ENCODE data around the gene FHOD1. TPM values are rescaled to one million over a fixed set of nuclear protein-coding genes. Genes with fewer than 3 reads are reported as not detected.

The FHOD1 gene
- total and polyA plus RNA-seq, 9 of the 15 experiments (the other 6 are each of a cell fraction or from before 2014, with no cell fraction given), result 18.7 to 126 (median 32.3) TPM

DNA sequence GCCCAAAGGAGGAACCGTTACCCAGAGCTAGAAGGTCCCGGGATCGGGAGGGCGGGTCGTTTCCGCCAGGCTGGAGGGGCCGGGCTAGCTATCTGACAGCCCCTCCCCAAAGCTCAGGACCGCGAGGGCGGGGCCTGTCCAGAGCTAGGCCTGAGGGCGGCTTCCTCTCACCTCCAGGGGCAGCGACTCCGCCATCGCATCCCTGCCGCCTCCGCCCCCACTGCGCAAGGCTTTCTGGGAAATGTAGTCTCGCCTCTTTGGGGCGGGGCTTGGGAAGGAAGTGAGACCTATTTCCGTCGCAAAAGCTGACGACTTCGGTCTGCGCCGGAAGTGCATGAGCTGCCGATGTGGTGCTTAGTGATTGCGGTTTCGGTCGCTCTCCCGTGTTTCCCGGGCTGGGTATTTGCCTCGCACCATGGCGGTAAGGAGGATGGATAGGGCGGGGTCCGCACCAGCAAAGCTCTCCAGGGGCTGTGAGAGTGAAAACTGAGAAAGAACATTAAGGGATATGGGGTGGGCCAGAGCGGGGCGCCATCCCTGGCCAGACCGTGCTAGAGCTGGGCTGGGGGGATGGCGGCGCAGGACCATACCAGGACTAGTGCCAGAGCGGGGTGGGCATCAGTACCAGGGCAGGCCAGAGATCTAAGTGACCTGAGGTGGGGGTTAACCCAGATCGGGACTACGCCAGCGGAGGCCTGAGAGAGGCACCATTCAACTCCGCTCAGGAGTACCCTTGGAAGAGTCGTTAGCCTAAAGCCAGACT lies 20.3 kb downstream of the FHOD1 start, which contains the start of gene TMEM208 (continued):
- TF ChIP-seq, protein P1, sequence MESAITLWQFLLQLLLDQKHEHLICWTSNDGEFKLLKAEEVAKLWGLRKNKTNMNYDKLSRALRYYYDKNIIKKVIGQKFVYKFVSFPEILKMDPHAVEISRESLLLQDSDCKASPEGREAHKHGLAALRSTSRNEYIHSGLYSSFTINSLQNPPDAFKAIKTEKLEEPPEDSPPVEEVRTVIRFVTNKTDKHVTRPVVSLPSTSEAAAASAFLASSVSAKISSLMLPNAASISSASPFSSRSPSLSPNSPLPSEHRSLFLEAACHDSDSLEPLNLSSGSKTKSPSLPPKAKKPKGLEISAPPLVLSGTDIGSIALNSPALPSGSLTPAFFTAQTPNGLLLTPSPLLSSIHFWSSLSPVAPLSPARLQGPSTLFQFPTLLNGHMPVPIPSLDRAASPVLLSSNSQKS (CRISPR knock-in tag; IDR thresholded peaks at IDR 0.05), result no peak
- TF ChIP-seq CSDE1 (IDR thresholded peaks at IDR 0.05) (peak in 1 of 2 experiments; percentile 78; a peak in 2 of 4 replicates), MAFF (IDR thresholded peaks at IDR 0.05; ENCODE audit: low read length) (no peak)

DNA sequence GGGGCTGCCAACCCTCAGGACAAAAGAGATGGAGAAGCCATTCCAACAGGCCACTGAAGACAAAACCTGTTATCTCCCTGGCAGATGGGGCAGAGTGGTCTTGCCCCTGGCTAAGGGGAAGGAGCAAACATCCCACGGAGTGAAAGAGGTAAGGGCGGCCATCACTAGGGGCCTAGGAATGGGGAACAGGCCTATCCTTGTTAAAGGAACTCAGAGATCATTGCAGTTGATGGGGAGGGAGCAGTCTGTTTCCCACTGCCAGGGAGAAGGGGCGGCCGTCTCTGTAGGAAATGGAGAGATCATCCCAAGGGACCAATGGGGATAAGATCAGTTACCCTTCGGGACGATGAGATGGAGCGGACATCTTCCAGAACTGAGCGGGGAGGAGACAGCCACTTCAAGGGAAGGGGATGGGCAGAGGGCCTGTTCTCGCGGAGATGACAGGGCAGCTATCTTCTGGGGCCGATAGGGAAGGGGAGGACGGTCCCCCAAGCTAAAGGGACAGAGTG lies 20.9 kb downstream of the FHOD1 start:
- in situ Hi-C loops (cut with MboI) (no loop called here), intact Hi-C loops (cut with micrococcal nuclease) (loop anchor here (5.0 kb wide), 1 partner anchor 34 kb away; the partner anchor contains the start of genes E2F4 and EXOC3L1)
- FAIRE-seq, result no peak
- POLR2A ChIA-PET, result interaction anchor here (0.5 to 2.8 kb wide), 10 partner anchors 9 to 132 kb away, joined by 3 to 31 read pairs (median 3); no protein-coding TSS in a partner anchor
- Histone ChIP-seq H3K79me2 (ENCODE audit: control insufficient read depth, insufficient read depth, low read length) (peaks cover 21% of the 10 kb centered on the region), H3K4me1 (replicated peaks in 1 of 2; ENCODE audit: control insufficient read depth in 2 of 2, insufficient read depth in 2 of 2, low read length in 2 of 2) (peaks cover 18 to 20% of the 10 kb centered on the region in 2 experiments), H3K9me1 (ENCODE audit: control insufficient read depth, insufficient read depth, low read length) (no peaks in the 10 kb centered on the region), H3K4me3 (peak overlapping the region; percentile 98), H3K27me3 (ENCODE audit: control insufficient read depth in 2 of 2, insufficient read depth in 2 of 2, low read length in 2 of 2) (no peaks in the 10 kb centered on the region), H2AFZ (ENCODE audit: low read depth, low read length) (peak overlapping the region; percentile 97), H3K36me3 (ENCODE audit: control insufficient read depth, insufficient read depth, low read length) (peaks cover 43% of the 10 kb centered on the region; the same call in 2 of the 3 replicates), H3K9ac (ENCODE audit: insufficient read depth in 1 of 2, low read depth in 2 of 2, low read length in 2 of 2) (peak overlapping the region; percentile 60 to 89), H3K9me3 (replicated peaks; ENCODE audit: control insufficient read depth, insufficient read depth, low read depth, low read length) (no peaks in the 10 kb centered on the region), H3K27ac (ENCODE audit: extremely low read depth, low read depth, low read length) (peak overlapping the region; percentile 59; the same call in 2 of the 3 replicates), H4K20me1 (replicated peaks; ENCODE audit: control insufficient read depth, insufficient read depth, low read length) (no peaks in the 10 kb centered on the region), H3K4me2 (ENCODE audit: insufficient read depth, low read length) (peak overlapping the region; percentile 100)
- DNase-seq (ENCODE audit: extremely low read depth in 1 of 4, low spot score in 3 of 4), result no peak
- ATAC-seq, result no peak
- 2% methylated on average over 10 of the region's 12 CpGs for WGBS (ENCODE audit: insufficient coverage, low coverage, missing lambda C conversion rate)
- CTCF ChIA-PET (ENCODE audit: low intra/inter-chr PET ratio), result no interaction called here
- BruUV-seq (replicated peaks), result no TSS peak
- TF ChIP-seq SIRT6 (IDR thresholded peaks at IDR 0.05; ENCODE audit: low read depth, low read length) (no peak), SAFB2 (IDR thresholded peaks at IDR 0.05; ENCODE audit: borderline replicate concordance, low read depth, low read length, severe bottlenecking) (no peak), HIVEP1 (CRISPR knock-in tag; IDR thresholded peaks at IDR 0.05) (no peak), EP300 (IDR thresholded peaks at IDR 0.05; ENCODE audit: low read length) (no peak), NR3C1 (CRISPR knock-in tag; IDR thresholded peaks at IDR 0.05) (no peak), E2F3 (CRISPR knock-in tag; IDR thresholded peaks at IDR 0.05) (peak; percentile 37; the same call in 1 of the 2 replicates), ATF7 (IDR thresholded peaks at IDR 0.05) (no peak), CBX8 (IDR thresholded peaks at IDR 0.05; ENCODE audit: borderline replicate concordance, extremely low read depth, low read depth, low read length, poor library complexity, severe bottlenecking) (no peak), GATAD2B (IDR thresholded peaks at IDR 0.05; ENCODE audit: borderline replicate concordance) (no peak), C11orf30 (IDR thresholded peaks at IDR 0.05; ENCODE audit: low read depth) (no peak), RAD21 (CRISPR knock-in tag; conservative IDR thresholded peaks at IDR 0.05 in 1 of 2, IDR thresholded peaks at IDR 0.05 in 1 of 2) (no peak)
- TF ChIP-seq, protein P2, sequence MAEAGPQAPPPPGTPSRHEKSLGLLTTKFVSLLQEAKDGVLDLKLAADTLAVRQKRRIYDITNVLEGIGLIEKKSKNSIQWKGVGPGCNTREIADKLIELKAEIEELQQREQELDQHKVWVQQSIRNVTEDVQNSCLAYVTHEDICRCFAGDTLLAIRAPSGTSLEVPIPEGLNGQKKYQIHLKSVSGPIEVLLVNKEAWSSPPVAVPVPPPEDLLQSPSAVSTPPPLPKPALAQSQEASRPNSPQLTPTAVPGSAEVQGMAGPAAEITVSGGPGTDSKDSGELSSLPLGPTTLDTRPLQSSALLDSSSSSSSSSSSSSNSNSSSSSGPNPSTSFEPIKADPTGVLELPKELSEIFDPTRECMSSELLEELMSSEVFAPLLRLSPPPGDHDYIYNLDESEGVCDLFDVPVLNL (CRISPR knock-in tag; IDR thresholded peaks at IDR 0.05; ENCODE audit: low read depth), result 0 out of 2 replicates have a peak, but pooled peaks have one; percentile 19
- TF ChIP-seq, protein P3, sequence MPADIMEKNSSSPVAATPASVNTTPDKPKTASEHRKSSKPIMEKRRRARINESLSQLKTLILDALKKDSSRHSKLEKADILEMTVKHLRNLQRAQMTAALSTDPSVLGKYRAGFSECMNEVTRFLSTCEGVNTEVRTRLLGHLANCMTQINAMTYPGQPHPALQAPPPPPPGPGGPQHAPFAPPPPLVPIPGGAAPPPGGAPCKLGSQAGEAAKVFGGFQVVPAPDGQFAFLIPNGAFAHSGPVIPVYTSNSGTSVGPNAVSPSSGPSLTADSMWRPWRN (IDR thresholded peaks at IDR 0.05; ENCODE audit: low read depth), result no peak

Measured in K562 (cell line).